K562 (cell line): Measurements from ENCODE around the gene GAPDHS. TPM values are rescaled to one million over a fixed set of nuclear protein-coding genes. Genes with fewer than 3 reads are reported as not detected.
A peak's percentile ranks its signal among the peaks of the same experiment; 100 is the strongest.

Experiments used
- ATAC-seq: fragments of 200-7000 bp; cut with Tn5 transposase; 3 replicates; pipeline ENCODE4 v1.9.1; 2020; ENCODE audit warnings: moderate library complexity
- BruUV-seq: library from RNA; stranded (reverse); fragments of 400-500 nt; replicated peaks from 2 replicates; lab custom pipeline; 2021; lab: Mats Ljungman, UMichigan
- CTCF ChIA-PET: fragments of 300-600 bp; formaldehyde crosslinking; extraction: SDS; loops from one replicate; lab custom pipeline; 2021; ENCODE audit warnings: low intra/inter-chr PET ratio; lab: Yijun Ruan, JAX
- POLR2A ChIA-PET: fragments of 300-600, 350-650 bp; sonication (Branson Sonifier 250); formaldehyde crosslinking; extraction: SDS; loops from one replicate; lab custom pipeline; 2021; ENCODE audit warnings: antibody characterized with exemption, inconsistent platforms; lab: Yijun Ruan, JAX
- DNase-seq, 4 experiments: peaks; one replicate each; pipeline versions ENCODE4 v3.0.0 to v3.0.0-alpha.2; 2011 to 2018; ENCODE audit warnings: low spot score in 3 of 4, mixed read lengths in 3 of 4; ENCODE audit errors: extremely low read depth in 1 of 4
- FAIRE-seq: peaks from 2 replicates; lab custom pipeline; 2011; peaks lifted over from hg19 to GRCh38; lab: Jason Lieb, UNC
- H2AFZ ChIP-seq: 2 replicates; pipeline ENCODE4 v1.6.0; 2011; ENCODE audit warnings: low read depth, low read length, control low read depth, inconsistent platforms
- H3K27ac ChIP-seq: fragments of 200-600 bp; 3 replicates; pipeline ENCODE4 v1.8.0; 2011; ENCODE audit warnings: low read depth, mild to moderate bottlenecking, control low read depth, inconsistent platforms, low read length, moderate library complexity, mixed read lengths; ENCODE audit errors: extremely low read depth
- H3K27me3 ChIP-seq, 2 experiments: fragments of 300-600 bp in 1 of 2; 2 replicates in 1 of 2; 3 replicates in 1 of 2; pipeline versions ENCODE4 v1.6.0 to v1.8.0; 2011; ENCODE audit warnings: inconsistent platforms in 2 of 2, low read length in 2 of 2, mild to moderate bottlenecking in 1 of 2, mixed read lengths in 1 of 2, moderate library complexity in 1 of 2; ENCODE audit not compliant: control insufficient read depth in 2 of 2, insufficient read depth in 2 of 2
- H3K36me3 ChIP-seq: fragments of 300-600 bp; 3 replicates; pipeline ENCODE4 v1.8.0; 2011; ENCODE audit warnings: mild to moderate bottlenecking, low read length, inconsistent platforms; ENCODE audit not compliant: control insufficient read depth, insufficient read depth
- H3K4me1 ChIP-seq, 2 experiments: fragments of 200-600 bp in 1 of 2; replicated peaks in 1 of 2; 2 replicates in 1 of 2; 3 replicates in 1 of 2; pipeline versions ENCODE4 v1.5.1 to v1.8.0; 2011; ENCODE audit warnings: inconsistent platforms in 2 of 2, low read length in 2 of 2, mild to moderate bottlenecking in 1 of 2, mixed read lengths in 1 of 2, moderate library complexity in 1 of 2; ENCODE audit not compliant: control insufficient read depth in 2 of 2, insufficient read depth in 2 of 2
- H3K4me2 ChIP-seq: 2 replicates; pipeline ENCODE4 v1.6.1; 2011; ENCODE audit warnings: low read length, control low read depth, inconsistent platforms, mixed read lengths; ENCODE audit not compliant: insufficient read depth
- H3K4me3 ChIP-seq: fragments of 200-600 bp; sonication (generic), shearing (Covaris generic); 2 replicates; pipeline ENCODE4 v1.5.1; 2016; ENCODE audit warnings: control low read depth, inconsistent platforms
- H3K79me2 ChIP-seq: fragments of 200-600 bp; 3 replicates; pipeline ENCODE4 v1.8.0; 2011; ENCODE audit warnings: low read length, inconsistent platforms; ENCODE audit not compliant: control insufficient read depth, insufficient read depth
- H3K9ac ChIP-seq, 2 experiments: 2 replicates each; pipeline versions ENCODE4 v1.6.0 to v1.6.1; 2011; ENCODE audit warnings: low read depth in 2 of 2, low read length in 2 of 2, control low read depth in 1 of 2, inconsistent platforms in 1 of 2, mild to moderate bottlenecking in 1 of 2, mixed read lengths in 1 of 2; ENCODE audit not compliant: insufficient read depth in 1 of 2
- H3K9me1 ChIP-seq: one replicate; pipeline ENCODE4 v1.6.0; 2011; ENCODE audit warnings: inconsistent platforms, mild to moderate bottlenecking, low read length, moderate library complexity; ENCODE audit not compliant: control insufficient read depth, insufficient read depth
- H3K9me3 ChIP-seq: replicated peaks from 2 replicates; pipeline ENCODE4 v1.5.1; 2011; ENCODE audit warnings: low read depth, low read length, inconsistent platforms; ENCODE audit not compliant: control insufficient read depth, insufficient read depth
- H4K20me1 ChIP-seq: replicated peaks from 2 replicates; pipeline ENCODE4 v1.6.1; 2011; ENCODE audit warnings: low read length, inconsistent platforms, mixed read lengths; ENCODE audit not compliant: control insufficient read depth, insufficient read depth
- BRF2 ChIP-seq: IDR thresholded peaks from 3 replicates; pipeline ENCODE4 v1.6.1; 2011; ENCODE audit warnings: borderline replicate concordance, mild to moderate bottlenecking; ENCODE audit not compliant: insufficient read length, insufficient read depth
- DNMT1 ChIP-seq: fragments of 450-650 bp; IDR thresholded peaks from 2 replicates; pipeline ENCODE4 v1.6.1; 2016; ENCODE audit warnings: antibody characterized with exemption, mild to moderate bottlenecking
- FOXJ3 ChIP-seq: sonication (generic); formaldehyde crosslinking; IDR thresholded peaks from 2 replicates; pipeline ENCODE4 v1.4.0; 2020; ENCODE audit warnings: mild to moderate bottlenecking, missing genetic modification reagents
- FOXP4 ChIP-seq: sonication (generic); formaldehyde crosslinking; IDR thresholded peaks from 2 replicates; pipeline ENCODE4 v1.8.0; 2022; ENCODE audit warnings: mild to moderate bottlenecking, missing genetic modification reagents, borderline replicate concordance
- NR2C2 ChIP-seq, 2 experiments: fragments of 200-800 bp in 1 of 2; sonication (Bioruptor generic) in 1 of 2; sonication (generic) in 1 of 2; formaldehyde crosslinking in 1 of 2; IDR thresholded peaks; 2 replicates each; pipeline versions ENCODE4 v1.6.1 to v1.8.0; 2016 to 2022; ENCODE audit warnings: mild to moderate bottlenecking in 1 of 2, missing compliant biosample characterization in 1 of 2, missing genetic modification characterization in 1 of 2, missing genetic modification reagents in 1 of 2
- NRF1 ChIP-seq, 2 experiments: fragments of 450-650 bp; IDR thresholded peaks in 1 of 2; conservative IDR thresholded peaks in 1 of 2; 2 replicates each; pipeline ENCODE4 v1.6.1; 2014; ENCODE audit warnings: mild to moderate bottlenecking in 2 of 2
- NUFIP1 ChIP-seq: fragments of 450-650 bp; IDR thresholded peaks from 2 replicates; pipeline ENCODE4 v1.6.1; 2018; ENCODE audit not compliant: partially characterized antibody
- RNF219 ChIP-seq: fragments of 250-450 bp; sonication (Bioruptor Pico); IDR thresholded peaks from 2 replicates; pipeline ENCODE4 v1.5.0; 2022; ENCODE audit warnings: mild to moderate bottlenecking
- ZBTB17 ChIP-seq: fragments of 450-650 bp; formaldehyde crosslinking; IDR thresholded peaks from 2 replicates; pipeline ENCODE4 v1.4.0; 2020; ENCODE audit warnings: mild to moderate bottlenecking
- ZFX ChIP-seq: sonication (generic); formaldehyde crosslinking; IDR thresholded peaks from 2 replicates; pipeline ENCODE4 v1.8.0; 2022; ENCODE audit warnings: mild to moderate bottlenecking, missing genetic modification reagents, moderate library complexity
- ZNF316 ChIP-seq: fragments of 450-650 bp; IDR thresholded peaks from 2 replicates; pipeline ENCODE4 v1.6.1; 2016
- ZNF707 ChIP-seq: fragments of 250-450 bp; sonication (Bioruptor Pico); conservative IDR thresholded peaks from 2 replicates; pipeline ENCODE4 v1.8.0; 2022; ENCODE audit warnings: inconsistent platforms, mild to moderate bottlenecking, moderate library complexity
- WGBS: fragments of 100-300 bp; shearing (Covaris generic); methylation state at CpG from one replicate; pipeline ENCODE4 v1.1.6; 2016; ENCODE audit warnings: low coverage, mixed read lengths; ENCODE audit not compliant: insufficient coverage; ENCODE audit errors: missing lambda C conversion rate; 5-methylcytosine and 5-hydroxymethylcytosine counted together
- in situ Hi-C: fragments of 300-500 bp; cut with MboI; formaldehyde crosslinking; loops from 4 replicates; pipeline ENCODE4 v1.15.0; 2018; ENCODE audit warnings: inconsistent platforms, mixed read lengths
- intact Hi-C: fragments of 100-400 bp; cut with micrococcal nuclease; formaldehyde crosslinking; loops from 2 replicates; pipeline ENCODE4 v1.14.2; 2022
- polyA plus RNA-seq, 8 experiments: library from polyadenylated mRNA; depleted of rRNA in 4 of 8; stranded (reverse) in 5 of 8; unstranded in 3 of 8; fragments of >200 nt; fragmentation: Nextera tagmentation in 2 of 8; fragmentation: Illumina TruSeq in 1 of 8; extraction: Ambion mirVana in 2 of 8; extraction: Trizol in 1 of 8; gene quantifications; 2 replicates each; pipeline versions ENCODE4 v1.2.1 to v1.2.3, GENCODE V29; 2011 to 2014; ENCODE audit warnings: inconsistent platforms in 1 of 8, missing spikeins in 1 of 8
- total RNA-seq, 7 experiments: library from RNA; depleted of rRNA in 6 of 7; stranded (reverse); fragments of >200 nt in 6 of 7; fragmentation: Illumina TruSeq in 2 of 7; extraction: Trizol in 2 of 7; gene quantifications; 2 replicates each; pipeline versions ENCODE4 v1.2.1 to v1.2.3, GENCODE V29; 2011 to 2021; ENCODE audit warnings: low replicate concordance in 1 of 7

The GAPDHS gene
- total and polyA plus RNA-seq, 9 of the 15 experiments (the other 6 are each of a cell fraction or from before 2014, with no cell fraction given), result 0.08 to 0.12 TPM; not detected in 7

DNA sequence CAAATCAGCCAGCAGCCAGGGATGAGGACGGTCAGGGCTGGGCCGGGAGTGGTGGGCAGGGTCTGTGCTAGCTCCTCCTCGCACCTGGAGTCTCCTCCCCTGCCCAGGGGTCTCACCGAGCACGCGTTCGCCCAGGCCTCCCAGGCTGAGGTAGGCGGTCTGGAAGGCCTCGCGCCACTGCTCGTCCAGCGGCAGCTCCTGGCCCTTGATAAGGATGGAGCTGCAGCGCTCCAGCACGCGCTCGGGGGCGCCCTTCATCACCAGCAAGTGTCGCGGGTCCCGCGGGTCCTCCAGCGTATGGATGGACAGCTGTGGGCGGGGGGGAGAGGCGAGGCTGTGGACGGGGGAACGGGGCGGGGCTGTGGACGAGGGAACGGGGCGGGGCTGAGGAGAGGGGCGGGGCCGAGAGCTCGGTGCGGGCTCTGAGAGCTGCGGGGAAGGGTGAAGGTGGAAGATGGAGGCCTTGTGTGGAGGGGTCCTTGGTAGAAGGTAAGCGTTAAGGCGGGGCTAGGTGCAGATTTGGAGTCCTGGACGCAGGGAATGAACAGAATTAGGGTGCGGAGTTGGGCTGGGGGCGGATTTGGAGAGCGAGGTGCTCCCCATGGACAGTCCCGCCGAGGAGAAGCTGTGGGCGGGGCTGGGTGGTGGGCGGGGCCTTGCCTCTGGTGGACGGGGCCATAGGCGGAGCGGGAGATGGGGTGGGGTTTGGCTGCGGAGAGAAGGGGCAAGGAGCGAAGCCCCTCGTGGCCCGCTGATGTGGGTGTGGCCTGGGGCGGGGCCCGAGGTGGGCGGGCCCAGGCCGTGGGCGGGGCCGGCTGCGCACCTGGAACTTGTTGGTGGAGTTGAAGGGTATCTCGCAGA, 24.5 kb downstream of the GAPDHS start:
- H4K20me1 ChIP-seq, result peaks cover 7% of the 10 kb centered on the region; the same call in 1 of the 2 replicates
- peak; percentile 82 for FAIRE-seq
- H3K27ac ChIP-seq, result no peak overlapping the region
- POLR2A ChIA-PET, result interaction anchor here (0.5 to 1.0 kb wide), 6 partner anchors 12 to 215 kb away, joined by 3 read pairs; no protein-coding TSS in a partner anchor
- H3K9ac ChIP-seq, result peak overlapping the region in 1 of 2 experiments; percentile 80; a peak in 2 of 4 replicates
- intact Hi-C loops, result loop anchor here (5.0 kb wide), 3 partner anchors 35 to 375 kb away; partner anchors contain the start of gene ETV2
- no peaks in the 10 kb centered on the region for H3K79me2 ChIP-seq
- no TSS peak for BruUV-seq
- no peaks in the 10 kb centered on the region for H3K36me3 ChIP-seq
- in situ Hi-C loops, result no loop called here
- H3K4me2 ChIP-seq, result peak overlapping the region; percentile 91
- no peaks in the 10 kb centered on the region; the same call in 1 of the 2 replicates for H3K9me3 ChIP-seq
- peaks cover 4 to 50% of the 10 kb centered on the region in 2 experiments; a peak in 3 of 5 replicates for H3K4me1 ChIP-seq
- peak; percentile 92 for ATAC-seq
- DNase-seq, result peak; percentile 91 to 94 (median 93)
- peaks cover 3% of the 10 kb centered on the region for H3K9me1 ChIP-seq
- peak overlapping the region; percentile 55 for H3K4me3 ChIP-seq
- CTCF ChIA-PET, result interaction anchor here (0.7 kb wide), 1 partner anchor 139 kb away, joined by 3 read pairs; no protein-coding TSS in a partner anchor
- 8% methylated on average over 25 of the region's 60 CpGs for WGBS
- H3K27me3 ChIP-seq, result peaks cover 28 to 50% of the 10 kb centered on the region in 2 experiments; a peak in 4 of 5 replicates
- H2AFZ ChIP-seq, result peak overlapping the region; percentile 99
- TF ChIP-seq ZBTB17 (CRISPR knock-in tag) (no peak), FOXJ3 (CRISPR knock-in tag) (no peak), BRF2 (no peak), ZNF316 (no peak), ZNF707 (no peak), DNMT1 (no peak), NRF1 (conservative IDR thresholded peaks at IDR 0.05 in 1 of 2, IDR thresholded peaks at IDR 0.05 in 1 of 2) (peak; percentile 67 to 68), RNF219 (CRISPR knock-in tag) (no peak), ZFX (CRISPR knock-in tag) (peak; percentile 31; the same call in 1 of the 2 replicates), NUFIP1 (no peak), FOXP4 (CRISPR knock-in tag) (no peak), NR2C2 (CRISPR knock-in tag; IDR thresholded peaks at IDR 0.05) (no peak), NR2C2 (tag; IDR thresholded peaks at IDR 0.05) (no peak)
